ENCODE results near the gene GLYAT.

DNA sequence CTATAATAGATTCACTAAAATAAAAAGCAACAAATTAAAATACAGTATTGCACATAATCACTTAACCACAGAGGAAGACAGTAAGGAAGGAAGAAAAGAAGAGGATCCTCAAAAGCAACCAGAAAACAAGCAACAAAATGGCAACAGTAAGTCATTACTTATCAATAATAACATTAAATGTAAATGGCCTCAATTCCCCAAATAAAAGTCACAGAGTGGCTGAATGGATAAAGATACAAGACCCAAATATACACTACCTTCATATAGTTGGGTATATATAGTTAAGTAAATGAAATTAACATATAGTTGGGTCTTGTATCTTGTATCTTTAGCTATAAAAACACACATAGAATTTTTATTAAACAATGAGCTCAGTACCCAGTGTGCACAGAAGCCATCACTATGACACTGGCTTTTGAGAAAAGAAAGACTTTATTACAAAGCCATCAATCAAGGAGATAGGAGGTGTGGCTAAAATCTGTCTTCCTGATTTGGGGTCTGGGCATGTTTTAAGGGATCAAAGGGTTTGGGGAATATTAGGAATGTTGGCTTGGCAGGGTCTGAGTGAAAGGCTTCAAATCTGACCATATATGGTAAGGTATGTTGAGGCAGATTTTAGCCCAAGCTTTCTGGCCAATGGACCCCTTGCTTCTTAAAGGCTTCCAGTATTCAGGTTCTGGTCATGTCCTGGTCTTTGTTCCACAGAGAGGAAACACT lies 13.4 kb upstream of the GLYAT start:
- TF ChIP-seq, protein P1, sequence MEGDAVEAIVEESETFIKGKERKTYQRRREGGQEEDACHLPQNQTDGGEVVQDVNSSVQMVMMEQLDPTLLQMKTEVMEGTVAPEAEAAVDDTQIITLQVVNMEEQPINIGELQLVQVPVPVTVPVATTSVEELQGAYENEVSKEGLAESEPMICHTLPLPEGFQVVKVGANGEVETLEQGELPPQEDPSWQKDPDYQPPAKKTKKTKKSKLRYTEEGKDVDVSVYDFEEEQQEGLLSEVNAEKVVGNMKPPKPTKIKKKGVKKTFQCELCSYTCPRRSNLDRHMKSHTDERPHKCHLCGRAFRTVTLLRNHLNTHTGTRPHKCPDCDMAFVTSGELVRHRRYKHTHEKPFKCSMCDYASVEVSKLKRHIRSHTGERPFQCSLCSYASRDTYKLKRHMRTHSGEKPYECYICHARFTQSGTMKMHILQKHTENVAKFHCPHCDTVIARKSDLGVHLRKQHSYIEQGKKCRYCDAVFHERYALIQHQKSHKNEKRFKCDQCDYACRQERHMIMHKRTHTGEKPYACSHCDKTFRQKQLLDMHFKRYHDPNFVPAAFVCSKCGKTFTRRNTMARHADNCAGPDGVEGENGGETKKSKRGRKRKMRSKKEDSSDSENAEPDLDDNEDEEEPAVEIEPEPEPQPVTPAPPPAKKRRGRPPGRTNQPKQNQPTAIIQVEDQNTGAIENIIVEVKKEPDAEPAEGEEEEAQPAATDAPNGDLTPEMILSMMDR (IDR thresholded peaks at IDR 0.05): no peak
- TF ChIP-seq EZH2 (IDR thresholded peaks at IDR 0.05): no peak

Data from neural progenitor cell (in vitro differentiated cells).